Myocyte (in vitro differentiated cells): ENCODE data around the gene IL9. TPM values are rescaled to one million over a fixed set of nuclear protein-coding genes. Genes with fewer than 3 reads are reported as not detected.
A peak's percentile ranks its signal among the peaks of the same experiment; 100 is the strongest.

Source experiments
- DNase-seq: peaks from one replicate; pipeline ENCODE4 v3.0.0-alpha.2; 2012; ENCODE audit warnings: low read depth
- polyA plus RNA-seq: library from polyadenylated mRNA; unstranded; fragments of >200 nt; gene quantifications from one replicate; pipeline ENCODE4 v1.2.1, GENCODE V29; 2012; ENCODE audit warnings: missing spikeins
- total RNA-seq: library from RNA; depleted of rRNA; stranded (reverse); fragments of >200 nt; gene quantifications from 2 replicates; pipeline ENCODE4 v1.2.3, GENCODE V29; 2014

Gene IL9
- total RNA-seq, result not detected in 2 replicates
- not detected for polyA plus RNA-seq

- DNase-seq, result no peak
These were observed at the start of gene IL9 for GRCh38 chr5:135895474-135896006. TSS of gene IL9 (minus strand) at chr5:135895841. CDS start at chr5:135895816, 25 bp downstream.

- DNase-seq, result peak; percentile 80
These were observed 49.4 kb upstream of the IL9 start for GRCh38 chr5:135944967-135945560.

GRCh38 chr5:135944564-135944963, 48.9 kb upstream of the IL9 start:
- DNase-seq, result no peak

- DNase-seq, result no peak
These were observed 46.6 kb upstream of the IL9 start for GRCh38 chr5:135942202-135942771.

- no peak for DNase-seq
These were observed 46.1 kb upstream of the IL9 start for GRCh38 chr5:135941711-135942110.

GRCh38 chr5:135937245-135937911, 41.7 kb upstream of the IL9 start:
- DNase-seq, result no peak

- peak; percentile 47 for DNase-seq
These were observed 39.3 kb upstream of the IL9 start for GRCh38 chr5:135934939-135935338.

- DNase-seq, result no peak
These were observed 35.3 kb upstream of the IL9 start for GRCh38 chr5:135930949-135931295.

GRCh38 chr5:135930029-135930948, 34.6 kb upstream of the IL9 start:
- DNase-seq, result no peak

GRCh38 chr5:135921388-135921787, 25.7 kb upstream of the IL9 start:
- no peak for DNase-seq

GRCh38 chr5:135920199-135920598, 24.6 kb upstream of the IL9 start:
- DNase-seq, result no peak

GRCh38 chr5:135916638-135917263, 21.1 kb upstream of the IL9 start:
- no peak for DNase-seq

GRCh38 chr5:135915466-135916001, 19.9 kb upstream of the IL9 start:
- no peak for DNase-seq

GRCh38 chr5:135913713-135914626, 18.3 kb upstream of the IL9 start:
- no peak for DNase-seq

GRCh38 chr5:135905144-135905543, 9.5 kb upstream of the IL9 start:
- DNase-seq, result no peak

GRCh38 chr5:135901633-135902032, 6.0 kb upstream of the IL9 start:
- DNase-seq, result no peak

- DNase-seq, result no peak
These were observed 4.6 kb upstream of the IL9 start for GRCh38 chr5:135900276-135900675.

GRCh38 chr5:135898651-135899050, 3.0 kb upstream of the IL9 start:
- no peak for DNase-seq

GRCh38 chr5:135894789-135895188, 852 bp downstream of the IL9 start:
- no peak for DNase-seq

GRCh38 chr5:135894276-135894675, 1.4 kb downstream of the IL9 start:
- no peak for DNase-seq
